Right renal cortex interstitium (tissue), 3 donors: Measurements from ENCODE around the gene HOXB5. TPM values are rescaled to one million over a fixed set of nuclear protein-coding genes. Genes with fewer than 3 reads are reported as not detected.

Experiments used
- DNase-seq, 3 donors: peaks; one replicate each; pipeline ENCODE4 v3.0.0-alpha.2; 2013; ENCODE audit warnings: low read depth in 3 of 3, low spot score in 2 of 3
- polyA plus RNA-seq, 3 donors: library from polyadenylated mRNA; unstranded; fragments of 120-200 nt; gene quantifications; one replicate each; pipeline ENCODE4 v1.2.1, GENCODE V29; 2013; ENCODE audit not compliant: insufficient read length in 3 of 3

The HOXB5 gene
- polyA plus RNA-seq, 3 donors = 20.4 to 27.5 (median 20.8) TPM

GRCh38 chr17:48630009-48630924 is 36.7 kb upstream of the HOXB5 start:
- DNase-seq = no peak

DNA sequence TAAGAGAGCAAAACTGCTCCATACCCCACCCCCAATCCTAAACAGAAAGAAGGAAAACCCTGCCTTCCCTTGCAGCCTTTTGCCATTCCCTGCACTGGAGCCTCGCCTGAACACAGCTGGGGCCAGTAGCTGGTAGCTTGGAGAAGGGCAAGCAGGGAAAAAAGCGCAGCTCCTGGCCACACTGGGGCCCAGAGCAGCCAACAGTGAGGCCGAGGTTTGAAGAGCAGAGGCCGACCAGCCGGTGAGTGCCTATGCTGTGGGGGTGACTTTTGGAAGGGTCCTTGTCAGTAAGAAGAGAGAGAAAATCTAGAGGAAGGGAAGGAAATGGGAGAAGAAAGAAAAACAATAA is 35.8 kb upstream of the HOXB5 start:
- no peak for DNase-seq

DNA sequence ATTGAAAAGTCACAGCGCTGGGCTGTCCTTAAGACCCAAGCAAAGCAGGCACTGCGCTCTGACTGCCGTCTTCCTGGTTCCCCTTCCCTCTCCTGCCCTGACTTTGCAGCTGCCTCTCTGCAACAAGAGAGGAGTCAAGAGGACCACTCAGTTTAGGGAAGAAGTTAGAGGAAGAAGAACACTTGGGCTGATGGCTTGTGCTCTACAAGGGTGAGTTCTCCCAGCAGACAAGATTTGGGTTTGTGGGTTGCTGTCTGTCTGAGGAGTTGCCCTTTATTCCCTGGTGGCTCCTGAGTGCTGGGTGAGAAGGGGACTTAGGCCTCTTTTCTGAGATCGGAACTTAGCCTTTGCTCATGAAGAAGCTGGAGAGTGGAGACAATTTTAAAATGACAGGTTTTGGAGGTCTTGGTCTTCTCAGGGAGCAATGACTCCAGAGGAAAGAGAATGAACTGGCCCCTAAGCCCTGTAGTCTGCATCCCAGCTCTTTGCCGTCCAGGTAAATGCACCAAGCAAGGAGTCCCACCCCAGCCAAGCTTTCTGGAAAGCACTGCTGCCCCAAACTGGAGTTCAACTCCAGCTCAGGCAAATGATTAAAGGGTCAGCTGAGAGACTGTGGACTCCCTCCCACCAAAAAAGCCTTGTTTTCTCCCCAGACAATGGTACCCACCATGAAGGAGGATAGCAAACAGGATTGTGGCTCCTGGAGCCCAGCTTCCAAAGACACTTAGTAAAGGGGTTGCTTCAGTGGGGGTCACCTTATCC is 35.3 kb upstream of the HOXB5 start:
- no peak for DNase-seq

- no peak for DNase-seq
These were observed 34.3 kb upstream of the HOXB5 start for GRCh38 chr17:48627623-48628521.

DNA sequence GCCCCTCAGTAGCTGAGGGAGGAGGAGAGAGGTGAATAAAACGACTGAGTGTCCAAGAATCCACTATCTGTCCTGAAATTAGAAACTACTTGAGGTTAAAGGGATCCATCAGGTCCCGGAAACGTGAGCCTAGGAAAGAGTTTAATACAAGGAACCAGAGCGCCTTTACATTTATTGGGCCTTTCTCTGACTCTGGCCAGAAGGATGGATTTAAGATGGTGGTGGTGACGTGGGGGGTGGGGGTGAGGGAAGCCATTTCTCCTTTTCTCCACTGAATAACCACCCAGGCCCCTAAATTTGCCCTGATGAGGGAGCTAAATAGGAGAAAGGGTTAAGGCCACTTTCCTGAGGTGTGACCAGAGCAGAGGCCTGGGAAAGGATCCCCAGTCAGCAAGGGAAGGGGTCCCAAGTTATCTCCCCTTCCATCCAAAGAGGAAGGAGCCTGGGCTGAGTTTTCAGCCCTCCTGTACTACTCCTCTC is 33.6 kb upstream of the HOXB5 start:
- DNase-seq = no peak

GRCh38 chr17:48626245-48627117 is 32.9 kb upstream of the HOXB5 start, which contains the start of gene HOXB9:
Gene HOXB9 (minus strand): TSS chr17:48626358. CDS start chr17:48626269, 89 bp downstream.
- DNase-seq = no peak

GRCh38 chr17:48625495-48626244 is 32.1 kb upstream of the HOXB5 start:
- no peak for DNase-seq

DNA sequence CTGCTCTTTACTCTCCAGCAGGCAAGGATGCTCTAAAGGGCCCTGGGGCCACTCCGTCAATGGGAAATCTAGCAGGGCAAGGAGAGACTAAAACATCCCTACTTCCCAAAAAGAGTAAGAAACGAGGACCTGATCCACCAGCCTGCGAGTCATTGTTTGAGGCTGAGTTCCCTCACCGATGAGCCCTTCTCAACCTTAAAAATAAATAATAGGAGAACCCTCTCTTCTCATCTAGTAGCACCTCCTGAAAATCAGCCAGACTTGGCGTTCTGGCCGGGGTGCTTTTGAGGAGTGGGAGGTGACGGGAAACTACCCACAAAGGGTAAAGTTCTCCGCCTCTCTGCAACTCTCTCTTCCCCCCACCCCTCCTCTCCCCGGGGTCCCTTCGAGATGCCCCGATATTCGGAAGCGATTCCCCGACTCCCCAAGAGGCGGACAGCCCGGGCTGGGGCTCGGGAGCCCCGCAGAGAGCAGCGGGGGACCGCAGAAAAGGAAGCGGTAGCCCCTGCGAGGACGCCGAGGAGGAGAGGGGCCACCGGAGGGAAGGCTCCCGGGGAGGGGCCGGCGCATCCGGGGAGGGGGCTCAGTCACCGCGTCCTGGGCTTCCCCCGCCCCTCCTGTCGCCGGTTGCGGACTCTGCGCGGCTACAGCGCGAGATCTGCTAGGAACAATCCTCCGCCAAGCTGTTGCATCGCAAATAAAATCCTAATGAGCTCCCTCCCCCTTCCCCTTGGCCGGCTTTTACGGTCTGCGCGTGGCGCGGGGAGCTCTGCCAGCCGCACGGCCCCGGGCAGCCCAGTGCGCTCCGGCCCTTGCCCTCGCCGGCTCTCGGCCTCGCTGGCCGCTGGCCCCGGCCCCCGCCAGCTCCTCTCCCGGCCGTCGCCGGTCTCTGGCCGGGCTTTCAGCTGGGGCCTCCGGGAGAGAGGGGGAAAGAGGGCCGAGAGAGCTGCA is 31.2 kb upstream of the HOXB5 start:
- no peak for DNase-seq

DNA sequence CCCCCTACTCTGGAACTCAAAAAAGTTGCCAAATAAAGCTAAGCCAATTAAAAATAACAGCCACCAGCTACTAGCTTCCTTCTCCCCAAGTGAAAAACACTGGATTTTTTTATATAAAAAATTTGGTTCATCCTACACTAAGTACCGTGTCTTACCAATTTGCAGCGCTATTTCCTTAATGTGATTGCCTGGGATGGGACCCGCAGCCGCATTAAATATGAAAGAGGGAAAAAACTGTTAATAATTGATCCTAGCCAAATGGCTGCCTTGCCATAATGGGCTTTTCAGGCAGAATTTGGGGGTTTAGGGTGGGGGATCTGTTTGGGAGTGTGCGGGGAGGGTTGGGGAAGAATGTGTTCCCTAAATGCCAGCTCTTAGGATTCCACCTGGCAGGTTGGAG is 30.5 kb upstream of the HOXB5 start:
- DNase-seq = no peak

- DNase-seq = no peak
These were observed 30.0 kb upstream of the HOXB5 start for GRCh38 chr17:48623583-48623982.

GRCh38 chr17:48622857-48623256 is 29.3 kb upstream of the HOXB5 start:
- no peak for DNase-seq

GRCh38 chr17:48621410-48622392 is 28.1 kb upstream of the HOXB5 start:
- DNase-seq = no peak

DNA sequence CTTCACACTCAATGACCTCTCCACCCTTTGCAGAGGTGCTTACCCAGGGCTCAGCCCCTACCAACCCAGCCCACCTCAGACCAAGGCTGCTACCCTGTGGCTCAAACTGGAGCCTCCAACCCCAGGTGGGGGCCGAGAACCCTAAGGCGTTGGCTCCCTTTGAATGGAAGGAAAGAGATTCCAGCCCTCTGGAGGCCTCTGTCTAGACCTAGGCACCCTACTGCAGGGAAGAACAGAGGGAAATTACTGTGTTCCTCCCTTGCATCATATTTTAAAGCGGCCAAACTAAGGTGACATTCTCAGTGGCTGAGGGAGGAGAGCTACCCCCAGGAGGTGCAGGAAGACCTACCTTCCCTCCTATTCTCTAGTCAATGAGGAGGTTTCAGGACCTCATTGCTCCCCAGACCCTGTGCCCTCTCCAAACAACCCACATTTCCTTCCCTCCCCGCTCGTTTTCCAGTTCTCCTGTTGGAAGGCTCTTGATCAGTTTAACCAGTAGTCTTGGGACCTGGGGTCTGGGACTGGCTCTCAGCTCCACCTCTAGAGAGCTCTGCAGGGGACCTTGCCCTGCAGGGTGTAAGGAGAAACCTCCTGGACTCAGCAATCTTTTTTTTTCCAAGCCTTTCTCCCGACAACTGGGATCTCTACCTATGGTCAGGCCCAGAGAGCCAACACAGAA is 27.0 kb upstream of the HOXB5 start:
- no peak for DNase-seq

GRCh38 chr17:48619826-48620449 is 26.4 kb upstream of the HOXB5 start:
- DNase-seq = no peak

DNA sequence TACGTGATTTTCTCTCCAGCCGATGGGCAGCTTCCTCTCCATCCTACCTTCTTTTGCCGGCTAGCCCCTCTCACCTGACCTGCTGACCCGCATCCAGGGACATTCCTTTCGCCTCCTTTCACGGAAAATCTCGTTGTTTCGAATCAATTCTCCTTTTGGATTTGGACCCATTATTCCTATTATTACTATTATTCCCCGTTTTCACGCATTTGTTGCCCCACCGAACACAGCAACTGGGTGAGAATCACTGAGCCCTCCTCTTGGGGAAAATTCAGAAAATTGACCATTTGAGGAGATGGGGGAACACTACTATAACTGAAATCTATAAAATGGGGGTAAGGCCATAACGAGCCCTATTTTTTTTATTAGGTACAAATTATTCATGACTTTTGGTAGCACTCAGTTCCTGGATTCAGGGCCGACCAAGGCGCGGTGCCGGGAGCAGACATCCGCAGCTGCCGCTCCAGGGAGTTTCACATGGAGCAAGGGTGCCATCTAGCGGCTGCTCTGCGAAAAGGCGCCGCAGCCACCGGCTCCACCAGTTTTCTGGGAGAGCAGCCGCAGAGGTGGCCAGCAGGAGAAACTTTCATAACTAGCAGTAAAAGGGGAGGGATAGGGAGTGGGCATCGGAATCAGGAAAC is 24.8 kb upstream of the HOXB5 start:
- no peak for DNase-seq
